Endodermal cell (in vitro differentiated cells): ENCODE data around the gene TBCEL. TPM values are rescaled to one million over a fixed set of nuclear protein-coding genes. Genes with fewer than 3 reads are reported as not detected.

ENCODE experiments used
- DNase-seq: peaks from one replicate; pipeline ENCODE4 v3.0.0-alpha.2; 2017
- H3K27ac ChIP-seq: 2 replicates; pipeline ENCODE4 v1.5.1; 2013; ENCODE audit warnings: mild to moderate bottlenecking, low read depth, low read length, moderate library complexity
- H3K27me3 ChIP-seq: 2 replicates; pipeline ENCODE4 v1.6.1; 2013; ENCODE audit warnings: mild to moderate bottlenecking, low read length, moderate library complexity; ENCODE audit not compliant: insufficient read depth, control insufficient read depth, poor library complexity, severe bottlenecking
- H3K36me3 ChIP-seq: 2 replicates; pipeline ENCODE4 v1.7.0; 2013; ENCODE audit warnings: mild to moderate bottlenecking, low read length, moderate library complexity; ENCODE audit not compliant: control insufficient read depth, insufficient read depth
- H3K4me1 ChIP-seq: one replicate; pipeline ENCODE4 v1.7.0; 2013; ENCODE audit warnings: low read length; ENCODE audit not compliant: control insufficient read depth, insufficient read depth
- H3K4me3 ChIP-seq: 2 replicates; pipeline ENCODE4 v1.5.1; 2013; ENCODE audit warnings: mild to moderate bottlenecking, low read length, moderate library complexity
- H3K9ac ChIP-seq: 2 replicates; pipeline ENCODE4 v1.6.1; 2013; ENCODE audit warnings: mild to moderate bottlenecking, low read length, moderate library complexity; ENCODE audit not compliant: poor library complexity, severe bottlenecking; ENCODE audit errors: extremely low read depth
- H3K9me3 ChIP-seq: 2 replicates; pipeline ENCODE4 v1.6.1; 2013; ENCODE audit warnings: mild to moderate bottlenecking, low read length, moderate library complexity; ENCODE audit not compliant: control insufficient read depth
- H3K27ac Mint-ChIP-seq: 2 replicates; pipeline ENCODE4 v1.8.0; 2020; ENCODE audit warnings: mixed read lengths
- H3K27me3 Mint-ChIP-seq: 2 replicates; pipeline ENCODE4 v1.8.0; 2021; ENCODE audit warnings: mild to moderate bottlenecking, mixed read lengths; ENCODE audit not compliant: insufficient read depth
- H3K36me3 Mint-ChIP-seq: 2 replicates; pipeline ENCODE4 v1.8.0; 2020; ENCODE audit warnings: low read depth, mixed read lengths
- H3K4me1 Mint-ChIP-seq: 2 replicates; pipeline ENCODE4 v1.8.0; 2020; ENCODE audit warnings: mixed read lengths
- H3K4me3 Mint-ChIP-seq: 2 replicates; pipeline ENCODE4 v1.8.0; 2020; ENCODE audit warnings: mild to moderate bottlenecking, moderate library complexity, mixed read lengths
- H3K9me3 Mint-ChIP-seq: 2 replicates; pipeline ENCODE4 v1.8.0; 2020; ENCODE audit warnings: mild to moderate bottlenecking, mixed read lengths
- WGBS, 2 experiments: methylation state at CpG; one replicate each; pipeline versions ENCODE4 v1.1.5 to v1.1.7; 2013; ENCODE audit warnings: missing lambda C conversion rate in 2 of 2, mixed read lengths in 1 of 2; ENCODE audit not compliant: insufficient coverage in 1 of 2, insufficient read length in 1 of 2; 5-methylcytosine and 5-hydroxymethylcytosine counted together
- total RNA-seq, 2 donors: library from RNA; stranded (reverse); fragmentation: NEBNext Ultra II Directional in 1 of 2; extraction: Animal tissue kit (Norgen Biotek cat#: 25700) in 1 of 2; gene quantifications; 2 replicates in 1 of 2; 3 replicates in 1 of 2; pipeline ENCODE4 v1.2.1, GENCODE V29; 2021
- TF ChIP-seq, protein P1 (sequence below): fragments of 200-600 bp; sonication (generic); conservative IDR thresholded peaks from 2 replicates; pipeline ENCODE4 v1.5.0; 2021; ENCODE audit warnings: antibody characterized with exemption, mild to moderate bottlenecking

The TBCEL gene
- total RNA-seq, 2 donors from 2014 or later: 23.5 to 26.1 TPM

- H3K36me3 ChIP-seq: no peaks in the 10 kb centered on the region
- no peak overlapping the region for H3K9ac ChIP-seq
- H3K4me1 Mint-ChIP-seq: peaks cover 25% of the 10 kb centered on the region
- DNase-seq: no peak
- TF ChIP-seq, protein P1, sequence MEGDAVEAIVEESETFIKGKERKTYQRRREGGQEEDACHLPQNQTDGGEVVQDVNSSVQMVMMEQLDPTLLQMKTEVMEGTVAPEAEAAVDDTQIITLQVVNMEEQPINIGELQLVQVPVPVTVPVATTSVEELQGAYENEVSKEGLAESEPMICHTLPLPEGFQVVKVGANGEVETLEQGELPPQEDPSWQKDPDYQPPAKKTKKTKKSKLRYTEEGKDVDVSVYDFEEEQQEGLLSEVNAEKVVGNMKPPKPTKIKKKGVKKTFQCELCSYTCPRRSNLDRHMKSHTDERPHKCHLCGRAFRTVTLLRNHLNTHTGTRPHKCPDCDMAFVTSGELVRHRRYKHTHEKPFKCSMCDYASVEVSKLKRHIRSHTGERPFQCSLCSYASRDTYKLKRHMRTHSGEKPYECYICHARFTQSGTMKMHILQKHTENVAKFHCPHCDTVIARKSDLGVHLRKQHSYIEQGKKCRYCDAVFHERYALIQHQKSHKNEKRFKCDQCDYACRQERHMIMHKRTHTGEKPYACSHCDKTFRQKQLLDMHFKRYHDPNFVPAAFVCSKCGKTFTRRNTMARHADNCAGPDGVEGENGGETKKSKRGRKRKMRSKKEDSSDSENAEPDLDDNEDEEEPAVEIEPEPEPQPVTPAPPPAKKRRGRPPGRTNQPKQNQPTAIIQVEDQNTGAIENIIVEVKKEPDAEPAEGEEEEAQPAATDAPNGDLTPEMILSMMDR: no peak
- peaks cover 10% of the 10 kb centered on the region for H3K4me1 ChIP-seq
- no peaks in the 10 kb centered on the region for H3K36me3 Mint-ChIP-seq
- H3K27me3 Mint-ChIP-seq: no peaks in the 10 kb centered on the region
- no peak overlapping the region for H3K4me3 ChIP-seq
- H3K27ac ChIP-seq: no peak overlapping the region
- H3K9me3 Mint-ChIP-seq: no peaks in the 10 kb centered on the region
- WGBS, 2 experiments: 98% methylated on average over 2 of the region's 2 CpGs; no CpG with 5 or more reads in 1 of the 2 experiments
- H3K9me3 ChIP-seq: no peaks in the 10 kb centered on the region
- no peak overlapping the region for H3K27ac Mint-ChIP-seq
- no peak overlapping the region for H3K4me3 Mint-ChIP-seq
- H3K27me3 ChIP-seq: no peaks in the 10 kb centered on the region
Observed at GRCh38 chr11:120995184-120995583, 28.7 kb upstream of the TBCEL start.

- no peak overlapping the region for H3K27ac Mint-ChIP-seq
- H3K9me3 ChIP-seq: no peaks in the 10 kb centered on the region
- no peaks in the 10 kb centered on the region for H3K9me3 Mint-ChIP-seq
- H3K36me3 ChIP-seq: no peaks in the 10 kb centered on the region
- H3K27me3 Mint-ChIP-seq: no peaks in the 10 kb centered on the region
- H3K36me3 Mint-ChIP-seq: no peaks in the 10 kb centered on the region
- H3K4me1 Mint-ChIP-seq: peaks cover 25% of the 10 kb centered on the region
- no peak overlapping the region for H3K4me3 Mint-ChIP-seq
- TF ChIP-seq, protein P1: no peak
- H3K4me1 ChIP-seq: peaks cover 10% of the 10 kb centered on the region
- H3K4me3 ChIP-seq: no peak overlapping the region
- H3K9ac ChIP-seq: no peak overlapping the region
- H3K27me3 ChIP-seq: no peaks in the 10 kb centered on the region
- no peak overlapping the region for H3K27ac ChIP-seq
- WGBS, 2 experiments: 91 to 100% methylated on average over 2 to 5 of the region's 5 CpGs
- DNase-seq: no peak
Observed at GRCh38 chr11:120996973-120997372, 26.9 kb upstream of the TBCEL start.

DNA sequence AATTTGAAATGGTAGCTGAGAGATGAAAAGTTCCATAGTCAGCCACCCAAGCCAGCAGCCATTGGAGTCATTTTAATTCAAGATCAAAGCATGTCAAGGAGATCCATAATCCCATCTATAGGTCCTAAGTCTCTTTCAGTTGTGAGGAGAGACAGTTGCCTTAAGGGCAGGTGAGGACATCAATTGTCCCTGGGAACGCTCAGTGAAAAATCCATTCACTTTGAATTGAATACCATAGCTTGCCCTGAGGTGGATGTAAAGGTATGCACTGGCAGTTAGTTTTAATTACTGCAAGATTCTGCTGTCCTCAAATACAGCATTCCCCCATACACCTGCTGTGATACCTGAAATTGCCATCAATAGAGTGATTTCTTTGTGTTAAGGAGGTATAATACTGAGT, 25.3 kb upstream of the TBCEL start:
- H3K27me3 ChIP-seq: no peaks in the 10 kb centered on the region
- no peaks in the 10 kb centered on the region for H3K36me3 ChIP-seq
- no peaks in the 10 kb centered on the region for H3K9me3 ChIP-seq
- TF ChIP-seq, protein P1: no peak
- no peaks in the 10 kb centered on the region for H3K36me3 Mint-ChIP-seq
- no peaks in the 10 kb centered on the region for H3K27me3 Mint-ChIP-seq
- no peak for DNase-seq
- no peak overlapping the region for H3K4me3 ChIP-seq
- no peak overlapping the region for H3K4me3 Mint-ChIP-seq
- no peak overlapping the region for H3K27ac ChIP-seq
- no peaks in the 10 kb centered on the region for H3K9me3 Mint-ChIP-seq
- no peak overlapping the region for H3K9ac ChIP-seq
- H3K4me1 Mint-ChIP-seq: peaks cover 29% of the 10 kb centered on the region
- peaks cover 10% of the 10 kb centered on the region for H3K4me1 ChIP-seq
- H3K27ac Mint-ChIP-seq: no peak overlapping the region
- 94% methylated on average over 1 of the region's 1 CpG; no CpG with 5 or more reads in 1 of the 2 experiments for WGBS, 2 experiments
